HepG2 (cell line): ENCODE results near the gene SEC14L2.

Experiments used
- HNRNPH1 ChIP-seq: fragments of 200-400 bp; formaldehyde crosslinking; optimal IDR thresholded peaks from 2 replicates; pipeline ENCODE3; 2017; ENCODE audit warnings: mild to moderate bottlenecking, low read depth, low read length
- JUN ChIP-seq: sonication (generic); formaldehyde crosslinking; IDR thresholded peaks from 2 replicates; pipeline ENCODE4 v1.4.0; 2020; ENCODE audit warnings: mild to moderate bottlenecking, missing genetic modification reagents
- POLR2AphosphoS5 ChIP-seq: IDR thresholded peaks from 2 replicates; pipeline ENCODE4 v1.6.1; 2012; ENCODE audit warnings: low read depth, low read length
- SKI ChIP-seq: fragments of 450-650 bp; IDR thresholded peaks from one replicate; pipeline ENCODE4 v1.6.1; 2018; ENCODE audit warnings: mild to moderate bottlenecking; ENCODE audit not compliant: partially characterized antibody
- ZNF569 ChIP-seq: sonication (generic); formaldehyde crosslinking; IDR thresholded peaks from 2 replicates; pipeline ENCODE4 v1.5.0; 2020; ENCODE audit warnings: mild to moderate bottlenecking, missing genetic modification reagents, moderate library complexity, borderline replicate concordance
- ZNF891 ChIP-seq: sonication (generic); formaldehyde crosslinking; IDR thresholded peaks from 2 replicates; pipeline ENCODE4 v1.5.0; 2020; ENCODE audit warnings: mild to moderate bottlenecking, missing genetic modification reagents

DNA sequence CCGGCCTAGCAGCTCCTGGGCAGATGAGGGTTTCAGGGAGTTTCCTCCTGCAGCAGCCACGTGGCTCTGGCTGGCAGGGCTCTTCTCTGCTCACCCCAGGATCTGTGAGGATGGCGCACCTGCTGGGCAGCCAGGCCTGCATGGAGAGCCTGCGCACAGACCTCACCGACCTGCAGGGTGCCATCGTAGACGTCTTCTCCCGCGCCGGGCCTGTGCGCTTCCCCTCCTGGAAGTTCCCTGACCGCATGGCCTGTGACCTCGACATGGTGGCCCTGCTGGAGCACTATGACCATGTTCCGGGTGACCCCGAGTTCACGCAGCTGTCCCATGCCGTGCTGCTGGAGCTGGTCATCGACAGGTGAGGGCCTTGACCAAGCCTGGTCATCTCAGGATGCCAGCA, 30.9 kb upstream of the SEC14L2 start:
- no peak for TF ChIP-seq JUN (CRISPR knock-in tag)
- TF ChIP-seq HNRNPH1: no peak
- TF ChIP-seq ZNF891 (CRISPR knock-in tag): no peak
- no peak for TF ChIP-seq POLR2AphosphoS5
- TF ChIP-seq SKI: no peak
- TF ChIP-seq ZNF569 (CRISPR knock-in tag): no peak
